Measurements from ENCODE around the gene DSG4. TPM values are rescaled to one million over a fixed set of nuclear protein-coding genes. Genes with fewer than 3 reads are reported as not detected.

Gene DSG4
- total and polyA plus RNA-seq, 2 of the 4 experiments (the other 2 are of a cell fraction), result not detected

DNA sequence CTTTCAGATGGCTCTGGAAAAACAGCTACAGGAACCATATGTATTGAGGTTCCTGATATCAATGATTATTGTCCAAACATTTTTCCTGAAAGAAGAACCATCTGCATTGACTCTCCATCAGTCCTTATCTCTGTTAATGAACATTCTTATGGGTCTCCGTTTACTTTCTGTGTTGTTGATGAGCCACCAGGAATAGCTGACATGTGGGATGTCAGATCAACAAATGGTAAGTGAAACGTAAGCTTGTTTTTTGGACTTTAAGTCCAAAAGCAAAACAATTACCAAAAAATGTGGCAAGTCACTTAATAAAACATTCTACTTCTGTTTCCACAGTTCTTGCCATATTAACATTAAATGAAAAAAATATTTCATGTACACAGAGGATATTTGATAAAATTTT lies 26.8 kb downstream of the DSG4 start:
- no peak overlapping the region for H3K4me3 ChIP-seq (ENCODE audit: insufficient read depth, low read depth, low read length)
- no peak overlapping the region for H3K23ac ChIP-seq (ENCODE audit: low read depth, low read length)
- no peak overlapping the region for H2BK120ac ChIP-seq (ENCODE audit: low read depth, low read length)
- no peaks in the 10 kb centered on the region for H3K9me1 ChIP-seq (ENCODE audit: insufficient read depth, low read length)
- no peak overlapping the region for H2BK5ac ChIP-seq (ENCODE audit: low read depth, low read length, poor library complexity, severe bottlenecking)
- no peaks in the 10 kb centered on the region for H3K79me1 ChIP-seq (ENCODE audit: low read depth in 1 of 2, low read length in 2 of 2)
- no peak overlapping the region for H3K27ac ChIP-seq (ENCODE audit: insufficient read depth, low read length)
- CTCF ChIA-PET, result interaction anchor here (0.6 kb wide), 1 partner anchor 45 kb away, joined by 3 read pairs; no protein-coding TSS in a partner anchor
- H3K4me1 ChIP-seq (ENCODE audit: control insufficient read depth, insufficient read depth, low read length), result no peaks in the 10 kb centered on the region
- WGBS, 2 experiments (ENCODE audit: extremely low coverage in 2 of 2, insufficient read length in 1 of 2), result no CpG with 5 or more reads among the region's 2 CpGs
- H3K4me2 ChIP-seq (ENCODE audit: low read depth, low read length), result no peak overlapping the region
- no peak overlapping the region for H3K4ac ChIP-seq (ENCODE audit: low read depth, low read length)
- no peak overlapping the region for H2AK9ac ChIP-seq (replicated peaks; ENCODE audit: low read depth, low read length, poor library complexity)
- no peak overlapping the region for H2BK15ac ChIP-seq (ENCODE audit: low read depth, low read length)
- H2BK20ac ChIP-seq (ENCODE audit: low read depth, low read length), result no peak overlapping the region
- BruUV-seq (replicated peaks), result no TSS peak
- TF ChIP-seq, protein P1, sequence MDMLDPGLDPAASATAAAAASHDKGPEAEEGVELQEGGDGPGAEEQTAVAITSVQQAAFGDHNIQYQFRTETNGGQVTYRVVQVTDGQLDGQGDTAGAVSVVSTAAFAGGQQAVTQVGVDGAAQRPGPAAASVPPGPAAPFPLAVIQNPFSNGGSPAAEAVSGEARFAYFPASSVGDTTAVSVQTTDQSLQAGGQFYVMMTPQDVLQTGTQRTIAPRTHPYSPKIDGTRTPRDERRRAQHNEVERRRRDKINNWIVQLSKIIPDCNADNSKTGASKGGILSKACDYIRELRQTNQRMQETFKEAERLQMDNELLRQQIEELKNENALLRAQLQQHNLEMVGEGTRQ (IDR thresholded peaks at IDR 0.05; ENCODE audit: low read depth, low read length), result no peak
- TF ChIP-seq MAZ (IDR thresholded peaks at IDR 0.05; ENCODE audit: borderline replicate concordance, low read depth, low read length) (no peak), FOS (IDR thresholded peaks at IDR 0.05; ENCODE audit: low read depth, low read length) (no peak), NFE2L2 (IDR thresholded peaks at IDR 0.05; ENCODE audit: low read depth, low read length) (no peak), CEBPB (IDR thresholded peaks at IDR 0.05; ENCODE audit: low read depth, low read length) (no peak), POLR2A (IDR thresholded peaks at IDR 0.05; ENCODE audit: low read depth, low read length) (no peak), MXI1 (IDR thresholded peaks at IDR 0.05; ENCODE audit: borderline replicate concordance, low read depth, low read length) (no peak), RFX5 (IDR thresholded peaks at IDR 0.05; ENCODE audit: low read depth, low read length) (no peak), MAFK (IDR thresholded peaks at IDR 0.05; ENCODE audit: low read depth, low read length) (no peak), BHLHE40 (IDR thresholded peaks at IDR 0.05; ENCODE audit: low read depth, low read length) (no peak)
- TF ChIP-seq, protein P2, sequence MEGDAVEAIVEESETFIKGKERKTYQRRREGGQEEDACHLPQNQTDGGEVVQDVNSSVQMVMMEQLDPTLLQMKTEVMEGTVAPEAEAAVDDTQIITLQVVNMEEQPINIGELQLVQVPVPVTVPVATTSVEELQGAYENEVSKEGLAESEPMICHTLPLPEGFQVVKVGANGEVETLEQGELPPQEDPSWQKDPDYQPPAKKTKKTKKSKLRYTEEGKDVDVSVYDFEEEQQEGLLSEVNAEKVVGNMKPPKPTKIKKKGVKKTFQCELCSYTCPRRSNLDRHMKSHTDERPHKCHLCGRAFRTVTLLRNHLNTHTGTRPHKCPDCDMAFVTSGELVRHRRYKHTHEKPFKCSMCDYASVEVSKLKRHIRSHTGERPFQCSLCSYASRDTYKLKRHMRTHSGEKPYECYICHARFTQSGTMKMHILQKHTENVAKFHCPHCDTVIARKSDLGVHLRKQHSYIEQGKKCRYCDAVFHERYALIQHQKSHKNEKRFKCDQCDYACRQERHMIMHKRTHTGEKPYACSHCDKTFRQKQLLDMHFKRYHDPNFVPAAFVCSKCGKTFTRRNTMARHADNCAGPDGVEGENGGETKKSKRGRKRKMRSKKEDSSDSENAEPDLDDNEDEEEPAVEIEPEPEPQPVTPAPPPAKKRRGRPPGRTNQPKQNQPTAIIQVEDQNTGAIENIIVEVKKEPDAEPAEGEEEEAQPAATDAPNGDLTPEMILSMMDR (conservative IDR thresholded peaks at IDR 0.05; ENCODE audit: low read depth, low read length), result no peak
- no peak for ATAC-seq (ENCODE audit: low read depth)
- no peaks in the 10 kb centered on the region for H3K27me3 ChIP-seq (ENCODE audit: control insufficient read depth, insufficient read depth, low read length)
- no peaks in the 10 kb centered on the region for H3K9me3 ChIP-seq (ENCODE audit: control insufficient read depth, insufficient read depth, low read length)
- DNase-seq, result no peak
- no peak overlapping the region for H2AFZ ChIP-seq (replicated peaks; ENCODE audit: low read length, poor library complexity)
- H4K8ac ChIP-seq (ENCODE audit: low read depth in 2 of 2, low read length in 2 of 2), result no peak overlapping the region
- no peak overlapping the region for H3K56ac ChIP-seq (ENCODE audit: extremely low read depth, insufficient read depth, low read length)
- H3K36me3 ChIP-seq (ENCODE audit: control insufficient read depth, insufficient read depth, low read length), result no peaks in the 10 kb centered on the region
- POLR2A ChIA-PET (ENCODE audit: unreplicated experiment), result no interaction called here
- H4K5ac ChIP-seq (ENCODE audit: low read depth, low read length), result no peak overlapping the region
- intact Hi-C loops (cut with micrococcal nuclease) (no loop called here), in situ Hi-C loops (cut with MboI; ENCODE audit: low sequenced_read_pairs) (no loop called here), dilution Hi-C loops (cut with HindIII; ENCODE audit: low sequenced_read_pairs, unreplicated experiment) (no loop called here)
- H4K91ac ChIP-seq (ENCODE audit: insufficient read depth, low read depth, low read length), result no peak overlapping the region
- H3K9ac ChIP-seq (ENCODE audit: low read depth, low read length), result no peak overlapping the region
- H4K20me1 ChIP-seq (ENCODE audit: insufficient read depth, low read length), result no peaks in the 10 kb centered on the region
- H3K14ac ChIP-seq (replicated peaks; ENCODE audit: low read depth, low read length), result no peak overlapping the region
- no peak overlapping the region for H2AK5ac ChIP-seq (ENCODE audit: low read depth, low read length)
- no peak overlapping the region for H3K18ac ChIP-seq (ENCODE audit: low read depth, low read length)
